Karpas-422 (cell line): ENCODE measurements around the gene MROH2A. TPM values are rescaled to one million over a fixed set of nuclear protein-coding genes. Genes with fewer than 3 reads are reported as not detected.

Experiments
- DNase-seq: peaks from one replicate; pipeline ENCODE4 v3.0.0-alpha.2; 2015
- H2AFZ ChIP-seq: fragments of 200-600 bp; sonication (generic); 2 replicates; pipeline ENCODE4 v1.6.1; 2014; ENCODE audit warnings: antibody characterized with exemption, low read length, mixed read lengths
- H3K27ac ChIP-seq: fragments of 200-600 bp; sonication (generic); 2 replicates; pipeline ENCODE4 v1.5.1; 2014; ENCODE audit warnings: mild to moderate bottlenecking, low read length, moderate library complexity
- H3K27me3 ChIP-seq: fragments of 200-600 bp; sonication (generic); 2 replicates; pipeline ENCODE4 v1.6.1; 2014; ENCODE audit warnings: low read length, mixed read lengths
- H3K36me3 ChIP-seq: fragments of 200-600 bp; sonication (generic); 2 replicates; pipeline ENCODE4 v1.6.1; 2014; ENCODE audit warnings: low read length, mixed read lengths; ENCODE audit not compliant: insufficient read depth
- H3K4me1 ChIP-seq: fragments of 200-600 bp; sonication (generic); 2 replicates; pipeline ENCODE4 v1.6.1; 2014; ENCODE audit warnings: mild to moderate bottlenecking, low read length, mixed read lengths
- H3K4me2 ChIP-seq: fragments of 200-600 bp; sonication (generic); 2 replicates; pipeline ENCODE4 v1.6.1; 2014; ENCODE audit warnings: low read length, low read depth, mild to moderate bottlenecking; ENCODE audit not compliant: poor library complexity, severe bottlenecking
- H3K4me3 ChIP-seq: fragments of 200-600 bp; sonication (generic); 2 replicates; pipeline ENCODE4 v1.5.1; 2014; ENCODE audit warnings: mild to moderate bottlenecking, antibody characterized with exemption, low read length, mixed read lengths
- H3K79me2 ChIP-seq: fragments of 200-600 bp; sonication (generic); 2 replicates; pipeline ENCODE4 v1.6.1; 2014; ENCODE audit warnings: mild to moderate bottlenecking, low read length, mixed read lengths
- H3K9ac ChIP-seq: fragments of 200-600 bp; sonication (generic); 2 replicates; pipeline ENCODE4 v1.6.0; 2014; ENCODE audit warnings: low read length
- H3K9me2 ChIP-seq: fragments of 200-600 bp; sonication (generic), shearing (Covaris generic); replicated peaks from 2 replicates; pipeline ENCODE4 v1.6.0; 2014; ENCODE audit warnings: mild to moderate bottlenecking, low read length, moderate library complexity; ENCODE audit not compliant: insufficient read depth
- H3K9me3 ChIP-seq: fragments of 300-700, 200-600 bp; sonication (generic); 2 replicates; pipeline ENCODE4 v1.6.1; 2014; ENCODE audit warnings: low read length, mixed read lengths
- H4K20me1 ChIP-seq: fragments of 200-600 bp; sonication (generic); 2 replicates; pipeline ENCODE4 v1.6.1; 2014; ENCODE audit warnings: mild to moderate bottlenecking, antibody characterized with exemption, low read length, low read depth; ENCODE audit not compliant: insufficient read depth
- total RNA-seq: library from RNA; depleted of rRNA; stranded (reverse); fragments of >200 nt; shearing (Covaris generic); gene quantifications from 2 replicates; pipeline ENCODE4 v1.2.3, GENCODE V29; 2014; ENCODE audit warnings: low replicate concordance

The MROH2A gene
- total RNA-seq, 1 experiment from 2014 or later, result 2.6 TPM

- Histone ChIP-seq H3K9ac (no peak overlapping the region), H3K4me1 (peaks cover 45% of the 10 kb centered on the region), H3K36me3 (no peaks in the 10 kb centered on the region), H3K79me2 (no peaks in the 10 kb centered on the region), H3K27ac (no peak overlapping the region), H2AFZ (no peak overlapping the region), H3K4me3 (no peak overlapping the region), H3K4me2 (no peak overlapping the region), H3K9me2 (no peaks in the 10 kb centered on the region), H3K9me3 (no peaks in the 10 kb centered on the region), H4K20me1 (no peaks in the 10 kb centered on the region), H3K27me3 (no peaks in the 10 kb centered on the region)
- DNase-seq, result no peak
Observed at GRCh38 chr2:233816334-233816733, 38.2 kb downstream of the MROH2A start.

- Histone ChIP-seq H3K4me1 (peaks cover 49% of the 10 kb centered on the region), H2AFZ (no peak overlapping the region), H3K4me3 (no peak overlapping the region), H3K9ac (no peak overlapping the region), H3K9me2 (no peaks in the 10 kb centered on the region), H3K79me2 (no peaks in the 10 kb centered on the region), H3K36me3 (no peaks in the 10 kb centered on the region), H3K4me2 (no peak overlapping the region), H4K20me1 (no peaks in the 10 kb centered on the region), H3K27me3 (no peaks in the 10 kb centered on the region), H3K27ac (no peak overlapping the region), H3K9me3 (no peaks in the 10 kb centered on the region)
- no peak for DNase-seq
Observed at GRCh38 chr2:233816771-233817170, 38.6 kb downstream of the MROH2A start.

GRCh38 chr2:233817361-233817911 lies 39.3 kb downstream of the MROH2A start:
- peaks cover 53% of the 10 kb centered on the region for H3K4me1 ChIP-seq
- H3K36me3 ChIP-seq, result no peaks in the 10 kb centered on the region
- H3K9me3 ChIP-seq, result no peaks in the 10 kb centered on the region
- no peak for DNase-seq
- no peak overlapping the region for H2AFZ ChIP-seq
- no peak overlapping the region for H3K4me3 ChIP-seq
- no peaks in the 10 kb centered on the region for H3K79me2 ChIP-seq
- H3K9me2 ChIP-seq, result no peaks in the 10 kb centered on the region
- H3K4me2 ChIP-seq, result no peak overlapping the region
- H3K9ac ChIP-seq, result no peak overlapping the region
- no peaks in the 10 kb centered on the region for H3K27me3 ChIP-seq
- H4K20me1 ChIP-seq, result no peaks in the 10 kb centered on the region
- H3K27ac ChIP-seq, result no peak overlapping the region

- Histone ChIP-seq H4K20me1 (no peaks in the 10 kb centered on the region), H3K36me3 (no peaks in the 10 kb centered on the region), H3K9ac (no peak overlapping the region), H3K9me3 (no peaks in the 10 kb centered on the region), H3K9me2 (no peaks in the 10 kb centered on the region), H3K79me2 (no peaks in the 10 kb centered on the region), H3K27me3 (no peaks in the 10 kb centered on the region), H3K4me2 (no peak overlapping the region), H2AFZ (no peak overlapping the region), H3K27ac (no peak overlapping the region), H3K4me3 (no peak overlapping the region), H3K4me1 (peaks cover 59% of the 10 kb centered on the region)
- no peak for DNase-seq
Observed at GRCh38 chr2:233817995-233818638, 40.0 kb downstream of the MROH2A start.

- no peak for DNase-seq
- no peak overlapping the region for H3K9ac ChIP-seq
- no peak overlapping the region for H3K4me3 ChIP-seq
- no peaks in the 10 kb centered on the region for H4K20me1 ChIP-seq
- no peaks in the 10 kb centered on the region for H3K79me2 ChIP-seq
- no peaks in the 10 kb centered on the region for H3K36me3 ChIP-seq
- no peak overlapping the region for H2AFZ ChIP-seq
- no peak overlapping the region for H3K4me2 ChIP-seq
- H3K4me1 ChIP-seq, result peaks cover 59% of the 10 kb centered on the region
- no peaks in the 10 kb centered on the region for H3K9me3 ChIP-seq
- H3K9me2 ChIP-seq, result no peaks in the 10 kb centered on the region
- H3K27ac ChIP-seq, result no peak overlapping the region
- no peaks in the 10 kb centered on the region for H3K27me3 ChIP-seq
Observed at GRCh38 chr2:233818639-233819621, 40.8 kb downstream of the MROH2A start.

GRCh38 chr2:233819884-233820773 lies 42.0 kb downstream of the MROH2A start:
- H3K27ac ChIP-seq, result no peak overlapping the region
- H3K27me3 ChIP-seq, result no peaks in the 10 kb centered on the region
- no peak for DNase-seq
- no peaks in the 10 kb centered on the region for H4K20me1 ChIP-seq
- peaks cover 59% of the 10 kb centered on the region for H3K4me1 ChIP-seq
- no peak overlapping the region for H2AFZ ChIP-seq
- no peaks in the 10 kb centered on the region for H3K9me2 ChIP-seq
- H3K4me2 ChIP-seq, result no peak overlapping the region
- no peak overlapping the region for H3K4me3 ChIP-seq
- no peaks in the 10 kb centered on the region for H3K9me3 ChIP-seq
- H3K79me2 ChIP-seq, result no peaks in the 10 kb centered on the region
- H3K9ac ChIP-seq, result no peak overlapping the region
- H3K36me3 ChIP-seq, result no peaks in the 10 kb centered on the region

- no peaks in the 10 kb centered on the region for H3K79me2 ChIP-seq
- H3K27ac ChIP-seq, result no peak overlapping the region
- no peaks in the 10 kb centered on the region for H3K9me3 ChIP-seq
- H3K27me3 ChIP-seq, result no peaks in the 10 kb centered on the region
- H3K4me1 ChIP-seq, result peaks cover 60% of the 10 kb centered on the region
- no peaks in the 10 kb centered on the region for H4K20me1 ChIP-seq
- H3K9me2 ChIP-seq, result no peaks in the 10 kb centered on the region
- no peaks in the 10 kb centered on the region for H3K36me3 ChIP-seq
- H3K4me2 ChIP-seq, result no peak overlapping the region
- H3K9ac ChIP-seq, result no peak overlapping the region
- no peak for DNase-seq
- H3K4me3 ChIP-seq, result no peak overlapping the region
- no peak overlapping the region for H2AFZ ChIP-seq
Observed at GRCh38 chr2:233820774-233821105, 42.6 kb downstream of the MROH2A start.
